Measurements from ENCODE around the gene ASGR2.
A peak's percentile ranks its signal among the peaks of the same experiment; 100 is the strongest.

ASGR2 gene

GRCh38 chr17:7144213-7144612 is 29.6 kb upstream of the ASGR2 start:
- Histone ChIP-seq H2AK5ac (ENCODE audit: low read length) (no peak overlapping the region), H3K27ac (ENCODE audit: low read depth, low read length) (no peak overlapping the region), H2BK15ac (replicated peaks; ENCODE audit: low read depth) (no peak overlapping the region), H3K4ac (ENCODE audit: low read depth, low read length) (no peak overlapping the region), H3K56ac (ENCODE audit: low read length) (no peak overlapping the region), H2BK120ac (ENCODE audit: low read depth, low read length) (no peak overlapping the region), H3K4me3 (ENCODE audit: low read length) (no peak overlapping the region), H3K4me2 (ENCODE audit: low read length) (no peak overlapping the region), H3K4me1 (ENCODE audit: control insufficient read depth, low read depth, low read length) (no peaks in the 10 kb centered on the region), H4K5ac (ENCODE audit: low read length) (no peak overlapping the region), H3K18ac (ENCODE audit: low read length) (no peak overlapping the region), H2BK5ac (ENCODE audit: low read length) (no peak overlapping the region), H3K79me1 (ENCODE audit: low read length) (no peaks in the 10 kb centered on the region), H3K36me3 (ENCODE audit: control insufficient read depth, insufficient read depth, low read length) (no peaks in the 10 kb centered on the region), H4K8ac (ENCODE audit: low read depth, low read length) (no peak overlapping the region), H3K23ac (ENCODE audit: low read length) (no peak overlapping the region), H3K9ac (ENCODE audit: low read length) (no peak overlapping the region), H3K79me2 (ENCODE audit: control insufficient read depth, insufficient read depth, low read length) (no peaks in the 10 kb centered on the region), H3K27me3 (ENCODE audit: insufficient read depth, low read length, poor library complexity) (no peaks in the 10 kb centered on the region)
- no CpG with 5 or more reads among the region's 11 CpGs for whole genome bisulfite sequencing (ENCODE audit: extremely low coverage, insufficient coverage, low lambda C conversion rate)
- DNase-seq: peak; percentile 24

GRCh38 chr17:7141824-7142223 is 27.2 kb upstream of the ASGR2 start:
- H4K8ac ChIP-seq (ENCODE audit: low read depth, low read length): no peak overlapping the region
- H3K9ac ChIP-seq (ENCODE audit: low read length): no peak overlapping the region
- H3K79me1 ChIP-seq (ENCODE audit: low read length): no peaks in the 10 kb centered on the region
- no peak overlapping the region for H2BK15ac ChIP-seq (replicated peaks; ENCODE audit: low read depth)
- H3K18ac ChIP-seq (ENCODE audit: low read length): no peak overlapping the region
- no peak for DNase-seq
- H3K4me2 ChIP-seq (ENCODE audit: low read length): no peak overlapping the region
- H3K36me3 ChIP-seq (ENCODE audit: control insufficient read depth, insufficient read depth, low read length): no peaks in the 10 kb centered on the region
- no peaks in the 10 kb centered on the region for H3K4me1 ChIP-seq (ENCODE audit: control insufficient read depth, low read depth, low read length)
- H3K27ac ChIP-seq (ENCODE audit: low read depth, low read length): no peak overlapping the region
- H2BK5ac ChIP-seq (ENCODE audit: low read length): no peak overlapping the region
- no peak overlapping the region for H3K23ac ChIP-seq (ENCODE audit: low read length)
- no peak overlapping the region for H3K56ac ChIP-seq (ENCODE audit: low read length)
- WGBS (ENCODE audit: extremely low coverage, insufficient coverage, low lambda C conversion rate): no CpG with 5 or more reads among the region's 10 CpGs
- no peak overlapping the region for H3K4ac ChIP-seq (ENCODE audit: low read depth, low read length)
- no peak overlapping the region for H2BK120ac ChIP-seq (ENCODE audit: low read depth, low read length)
- no peak overlapping the region for H3K4me3 ChIP-seq (ENCODE audit: low read length)
- no peak overlapping the region for H2AK5ac ChIP-seq (ENCODE audit: low read length)
- H3K79me2 ChIP-seq (ENCODE audit: control insufficient read depth, insufficient read depth, low read length): no peaks in the 10 kb centered on the region
- no peak overlapping the region for H4K5ac ChIP-seq (ENCODE audit: low read length)
- H3K27me3 ChIP-seq (ENCODE audit: insufficient read depth, low read length, poor library complexity): no peaks in the 10 kb centered on the region

- H3K27me3 ChIP-seq (ENCODE audit: insufficient read depth, low read length, poor library complexity): no peaks in the 10 kb centered on the region
- H3K36me3 ChIP-seq (ENCODE audit: control insufficient read depth, insufficient read depth, low read length): no peaks in the 10 kb centered on the region
- no peak overlapping the region for H2BK15ac ChIP-seq (replicated peaks; ENCODE audit: low read depth)
- WGBS (ENCODE audit: extremely low coverage, insufficient coverage, low lambda C conversion rate): no CpG with 5 or more reads among the region's 10 CpGs
- no peak for DNase-seq
- no peak overlapping the region for H2BK5ac ChIP-seq (ENCODE audit: low read length)
- H3K4me1 ChIP-seq (ENCODE audit: control insufficient read depth, low read depth, low read length): no peaks in the 10 kb centered on the region
- H3K4me3 ChIP-seq (ENCODE audit: low read length): no peak overlapping the region
- H2BK120ac ChIP-seq (ENCODE audit: low read depth, low read length): no peak overlapping the region
- H4K5ac ChIP-seq (ENCODE audit: low read length): no peak overlapping the region
- no peaks in the 10 kb centered on the region for H3K79me2 ChIP-seq (ENCODE audit: control insufficient read depth, insufficient read depth, low read length)
- no peak overlapping the region for H3K9ac ChIP-seq (ENCODE audit: low read length)
- no peak overlapping the region for H3K56ac ChIP-seq (ENCODE audit: low read length)
- no peak overlapping the region for H3K27ac ChIP-seq (ENCODE audit: low read depth, low read length)
- H3K4ac ChIP-seq (ENCODE audit: low read depth, low read length): no peak overlapping the region
- no peak overlapping the region for H4K8ac ChIP-seq (ENCODE audit: low read depth, low read length)
- H2AK5ac ChIP-seq (ENCODE audit: low read length): no peak overlapping the region
- H3K18ac ChIP-seq (ENCODE audit: low read length): no peak overlapping the region
- H3K23ac ChIP-seq (ENCODE audit: low read length): no peak overlapping the region
- H3K4me2 ChIP-seq (ENCODE audit: low read length): no peak overlapping the region
- H3K79me1 ChIP-seq (ENCODE audit: low read length): no peaks in the 10 kb centered on the region
Observed at GRCh38 chr17:7139400-7139799, 24.8 kb upstream of the ASGR2 start.

- H3K27me3 ChIP-seq (ENCODE audit: insufficient read depth, low read length, poor library complexity): no peaks in the 10 kb centered on the region
- no peak overlapping the region for H2BK15ac ChIP-seq (replicated peaks; ENCODE audit: low read depth)
- no peak for DNase-seq
- no peak overlapping the region for H3K23ac ChIP-seq (ENCODE audit: low read length)
- no peak overlapping the region for H4K5ac ChIP-seq (ENCODE audit: low read length)
- H3K4me3 ChIP-seq (ENCODE audit: low read length): no peak overlapping the region
- H3K18ac ChIP-seq (ENCODE audit: low read length): no peak overlapping the region
- H3K79me1 ChIP-seq (ENCODE audit: low read length): no peaks in the 10 kb centered on the region
- H2BK120ac ChIP-seq (ENCODE audit: low read depth, low read length): no peak overlapping the region
- H3K4ac ChIP-seq (ENCODE audit: low read depth, low read length): no peak overlapping the region
- H3K4me2 ChIP-seq (ENCODE audit: low read length): no peak overlapping the region
- no peak overlapping the region for H2BK5ac ChIP-seq (ENCODE audit: low read length)
- no peaks in the 10 kb centered on the region for H3K79me2 ChIP-seq (ENCODE audit: control insufficient read depth, insufficient read depth, low read length)
- no peak overlapping the region for H2AK5ac ChIP-seq (ENCODE audit: low read length)
- no peak overlapping the region for H3K27ac ChIP-seq (ENCODE audit: low read depth, low read length)
- H3K56ac ChIP-seq (ENCODE audit: low read length): no peak overlapping the region
- no peaks in the 10 kb centered on the region for H3K4me1 ChIP-seq (ENCODE audit: control insufficient read depth, low read depth, low read length)
- H4K8ac ChIP-seq (ENCODE audit: low read depth, low read length): no peak overlapping the region
- H3K9ac ChIP-seq (ENCODE audit: low read length): no peak overlapping the region
- H3K36me3 ChIP-seq (ENCODE audit: control insufficient read depth, insufficient read depth, low read length): no peaks in the 10 kb centered on the region
- WGBS (ENCODE audit: extremely low coverage, insufficient coverage, low lambda C conversion rate): no CpG with 5 or more reads among the region's 7 CpGs
Observed at GRCh38 chr17:7138800-7139381, 24.3 kb upstream of the ASGR2 start.

- Histone ChIP-seq H3K18ac (ENCODE audit: low read length) (no peak overlapping the region), H2BK15ac (replicated peaks; ENCODE audit: low read depth) (no peak overlapping the region), H3K4me1 (ENCODE audit: control insufficient read depth, low read depth, low read length) (peaks cover 2% of the 10 kb centered on the region), H3K4ac (ENCODE audit: low read depth, low read length) (no peak overlapping the region), H3K23ac (ENCODE audit: low read length) (no peak overlapping the region), H3K56ac (ENCODE audit: low read length) (no peak overlapping the region), H2BK5ac (ENCODE audit: low read length) (no peak overlapping the region), H3K79me2 (ENCODE audit: control insufficient read depth, insufficient read depth, low read length) (no peaks in the 10 kb centered on the region), H3K9ac (ENCODE audit: low read length) (no peak overlapping the region), H2AK5ac (ENCODE audit: low read length) (no peak overlapping the region), H3K27me3 (ENCODE audit: insufficient read depth, low read length, poor library complexity) (no peaks in the 10 kb centered on the region), H2BK120ac (ENCODE audit: low read depth, low read length) (no peak overlapping the region), H3K79me1 (ENCODE audit: low read length) (no peaks in the 10 kb centered on the region), H3K4me2 (ENCODE audit: low read length) (no peak overlapping the region), H3K36me3 (ENCODE audit: control insufficient read depth, insufficient read depth, low read length) (no peaks in the 10 kb centered on the region), H3K4me3 (ENCODE audit: low read length) (no peak overlapping the region), H3K27ac (ENCODE audit: low read depth, low read length) (no peak overlapping the region), H4K8ac (ENCODE audit: low read depth, low read length) (no peak overlapping the region), H4K5ac (ENCODE audit: low read length) (no peak overlapping the region)
- no CpG with 5 or more reads among the region's 13 CpGs for WGBS (ENCODE audit: extremely low coverage, insufficient coverage, low lambda C conversion rate)
- no peak for DNase-seq
Observed at GRCh38 chr17:7137171-7137943, 22.7 kb upstream of the ASGR2 start.
